B cell (primary cell): ENCODE data around the gene BEST2. TPM values are rescaled to one million over a fixed set of nuclear protein-coding genes. Genes with fewer than 3 reads are reported as not detected.

Experiments
- ATAC-seq: fragments of 200-7000 bp; cut with Tn5 transposase; one replicate; pipeline ENCODE4 v1.10.0; 2021; ENCODE audit warnings: low read depth, mild to moderate bottlenecking, moderate number of reproducible peaks, moderate library complexity
- CTCF ChIA-PET: fragments of 350-600 bp; sonication (Branson Sonifier 250); formaldehyde crosslinking; loops from one replicate; lab custom pipeline; 2021; ENCODE audit warnings: antibody characterized with exemption, inconsistent platforms; lab: Charles Lee
- POLR2A ChIA-PET: fragments of 350-600 bp; sonication (Branson Sonifier 250); formaldehyde crosslinking; loops from one replicate; lab custom pipeline; 2021; ENCODE audit warnings: antibody characterized with exemption; lab: Charles Lee
- DNase-seq: peaks from one replicate; pipeline ENCODE4 v3.0.0; 2013
- H2AFZ ChIP-seq: 2 replicates; pipeline ENCODE4 v1.6.1; 2012; ENCODE audit warnings: mild to moderate bottlenecking, low read depth, low read length; ENCODE audit not compliant: insufficient read depth, poor library complexity, severe bottlenecking
- H3K27ac ChIP-seq, 2 donors: 1 replicate in 1 of 2; 2 replicates in 1 of 2; pipeline ENCODE4 v1.5.1; 2012 to 2013; ENCODE audit warnings: low read length in 2 of 2, mild to moderate bottlenecking in 2 of 2, moderate library complexity in 1 of 2
- H3K27me3 ChIP-seq, 4 experiments: fragments of 200-600 bp in 1 of 4; sonication (generic) in 1 of 4; replicated peaks in 1 of 4; 1 replicate in 2 of 4; 2 replicates in 2 of 4; pipeline versions ENCODE4 v1.6.1 to v1.7.0; 2013 to 2016; ENCODE audit warnings: low read length in 3 of 4, mild to moderate bottlenecking in 2 of 4, mixed read lengths in 1 of 4, moderate library complexity in 1 of 4; ENCODE audit not compliant: insufficient read depth in 4 of 4, control insufficient read depth in 3 of 4; ENCODE audit errors: control extremely low read depth in 1 of 4
- H3K36me3 ChIP-seq, 2 experiments: replicated peaks in 1 of 2; 1 replicate in 1 of 2; 2 replicates in 1 of 2; pipeline versions ENCODE4 v1.6.1 to v1.7.1; 2013; ENCODE audit warnings: low read length in 1 of 2; ENCODE audit not compliant: insufficient read depth in 2 of 2, control insufficient read depth in 1 of 2; ENCODE audit errors: control extremely low read depth in 1 of 2, extremely low read depth in 1 of 2
- H3K4me1 ChIP-seq, 2 donors: fragments of 200-600 bp in 1 of 2; sonication (generic) in 1 of 2; 1 replicate in 1 of 2; 2 replicates in 1 of 2; pipeline versions ENCODE4 v1.5.1 to v1.6.1; 2013 to 2017; ENCODE audit warnings: low read length in 2 of 2; ENCODE audit not compliant: control insufficient read depth in 2 of 2, insufficient read depth in 2 of 2
- H3K4me2 ChIP-seq: replicated peaks from 2 replicates; pipeline ENCODE3; 2012; ENCODE audit warnings: mild to moderate bottlenecking, low read depth, low read length; ENCODE audit not compliant: poor library complexity, severe bottlenecking
- H3K4me3 ChIP-seq, 5 experiments: fragments of 200-600 bp in 1 of 5; sonication (generic) in 1 of 5; 1 replicate in 3 of 5; 2 replicates in 2 of 5; pipeline versions ENCODE4 v1.5.1 to v1.7.0; 2011 to 2016; ENCODE audit warnings: low read length in 4 of 5, mild to moderate bottlenecking in 4 of 5, low read depth in 2 of 5, control low read depth in 1 of 5, moderate library complexity in 1 of 5; ENCODE audit not compliant: insufficient read depth in 1 of 5; ENCODE audit errors: control extremely low read depth in 1 of 5, extremely low read depth in 1 of 5
- H3K79me2 ChIP-seq: fragments of 200-600 bp; sonication (generic); one replicate; pipeline ENCODE4 v1.6.0; 2016; ENCODE audit warnings: low read length; ENCODE audit not compliant: control insufficient read depth, insufficient read depth
- H3K9ac ChIP-seq: fragments of 200-600 bp; sonication (generic); 2 replicates; pipeline ENCODE4 v1.6.1; 2017; ENCODE audit warnings: mild to moderate bottlenecking, low read length, moderate library complexity
- H3K9me3 ChIP-seq, 3 donors: one replicate each; pipeline versions ENCODE4 v1.6.1 to v1.7.1; 2013; ENCODE audit warnings: low read length in 2 of 3; ENCODE audit not compliant: control insufficient read depth in 2 of 3, insufficient read depth in 1 of 3; ENCODE audit errors: control extremely low read depth in 1 of 3
- H4K20me1 ChIP-seq: 2 replicates; pipeline ENCODE4 v1.6.0; 2012; ENCODE audit warnings: mild to moderate bottlenecking, low read length; ENCODE audit not compliant: insufficient read depth, control insufficient read depth, poor library complexity, severe bottlenecking
- H3K27ac Mint-ChIP-seq: one replicate; pipeline ENCODE4 v1.8.0; 2021; ENCODE audit warnings: mixed read lengths
- H3K27me3 Mint-ChIP-seq: one replicate; pipeline ENCODE4 v1.8.0; 2021; ENCODE audit warnings: mixed read lengths
- H3K4me1 Mint-ChIP-seq: one replicate; pipeline ENCODE4 v1.8.0; 2021; ENCODE audit warnings: mixed read lengths
- H3K4me3 Mint-ChIP-seq: one replicate; pipeline ENCODE4 v1.8.0; 2021; ENCODE audit warnings: mixed read lengths
- H3K9me3 Mint-ChIP-seq: one replicate; pipeline ENCODE4 v1.8.0; 2022; ENCODE audit warnings: mixed read lengths; ENCODE audit not compliant: insufficient read depth
- EZH2 ChIP-seq: IDR thresholded peaks from 2 replicates; pipeline ENCODE4 v1.6.1; 2012; ENCODE audit warnings: borderline replicate concordance, low read depth, mild to moderate bottlenecking, moderate library complexity, low read length; ENCODE audit not compliant: insufficient read depth, poor library complexity, severe bottlenecking
- WGBS: methylation state at CpG from one replicate; pipeline ENCODE4 v1.1.5; 2013; ENCODE audit warnings: missing lambda C conversion rate; ENCODE audit not compliant: insufficient coverage; 5-methylcytosine and 5-hydroxymethylcytosine counted together
- intact Hi-C: fragments of 100-400 bp; cut with micrococcal nuclease; formaldehyde crosslinking; loops from one replicate; pipeline ENCODE4 v1.10.0; 2022
- polyA plus RNA-seq: library from polyadenylated mRNA; depleted of rRNA; stranded (reverse); fragments of >200 nt; gene quantifications from 2 replicates; pipeline ENCODE4 v1.2.3, GENCODE V29; 2012
- total RNA-seq, 2 donors: library from RNA; stranded (reverse); fragments of 120-200 nt in 1 of 2; gene quantifications; 1 replicate in 1 of 2; 2 replicates in 1 of 2; pipeline versions ENCODE4 v1.2.3 to v1.2.4, GENCODE V29; 2013 to 2022
- TF ChIP-seq, protein P1 (sequence below): fragments of 200-600 bp; IDR thresholded peaks from one replicate; pipeline ENCODE4 v1.8.0; 2022; ENCODE audit warnings: antibody characterized with exemption, mild to moderate bottlenecking

Gene BEST2
- total and polyA plus RNA-seq, 2 donors (not counting 1 experiment from before 2014, with no cell fraction given) = 0.07 TPM; not detected in 1

DNA sequence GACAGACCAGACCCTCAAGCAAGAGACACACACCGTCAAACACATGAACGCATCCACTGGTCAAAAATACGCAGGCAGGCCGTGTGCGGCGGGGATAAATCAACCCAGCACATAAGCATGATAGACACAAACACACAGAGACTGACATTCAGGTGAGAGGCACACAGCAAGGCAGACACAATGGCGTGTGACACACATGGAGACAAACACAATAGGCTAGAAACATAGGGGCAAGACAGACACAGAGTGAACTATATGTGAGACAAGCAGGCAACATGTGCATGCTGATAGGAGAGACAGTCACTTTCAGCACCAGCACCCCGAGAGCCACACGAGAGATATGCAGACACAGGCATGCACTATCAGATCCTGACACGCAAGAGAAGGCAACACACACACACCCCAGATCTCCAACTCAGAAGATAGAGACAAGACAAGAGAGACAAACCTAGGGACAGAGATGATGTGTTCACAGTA lies 32.8 kb downstream of the BEST2 start:
- Mint-ChIP-seq H3K4me3 (no peak overlapping the region), H3K27me3 (no peaks in the 10 kb centered on the region), H3K9me3 (no peaks in the 10 kb centered on the region), H3K4me1 (peaks cover 47% of the 10 kb centered on the region), H3K27ac (no peak overlapping the region)
- Histone ChIP-seq H4K20me1 (no peaks in the 10 kb centered on the region), H3K27ac (peak overlapping the region; percentile 92 to 97), H3K4me1 (peaks cover 75 to 81% of the 10 kb centered on the region in 2 donors), H2AFZ (no peak overlapping the region), H3K9me3 (no peaks in the 10 kb centered on the region), H3K27me3 (no peaks in the 10 kb centered on the region), H3K4me3 (no peak overlapping the region), H3K79me2 (no peaks in the 10 kb centered on the region), H3K4me2 (peak overlapping the region; percentile 96), H3K36me3 (no peaks in the 10 kb centered on the region), H3K9ac (no peak overlapping the region)
- intact Hi-C loops = no loop called here
- CTCF ChIA-PET = interaction anchor here (1.0 to 27.9 kb wide), 2 partner anchors 15 to 24 kb away, joined by 3 to 1147 read pairs; partner anchors contain the start of genes JUNB, PRDX2, RNASEH2A and THSD8
- TF ChIP-seq EZH2 = no peak
- TF ChIP-seq, protein P1, sequence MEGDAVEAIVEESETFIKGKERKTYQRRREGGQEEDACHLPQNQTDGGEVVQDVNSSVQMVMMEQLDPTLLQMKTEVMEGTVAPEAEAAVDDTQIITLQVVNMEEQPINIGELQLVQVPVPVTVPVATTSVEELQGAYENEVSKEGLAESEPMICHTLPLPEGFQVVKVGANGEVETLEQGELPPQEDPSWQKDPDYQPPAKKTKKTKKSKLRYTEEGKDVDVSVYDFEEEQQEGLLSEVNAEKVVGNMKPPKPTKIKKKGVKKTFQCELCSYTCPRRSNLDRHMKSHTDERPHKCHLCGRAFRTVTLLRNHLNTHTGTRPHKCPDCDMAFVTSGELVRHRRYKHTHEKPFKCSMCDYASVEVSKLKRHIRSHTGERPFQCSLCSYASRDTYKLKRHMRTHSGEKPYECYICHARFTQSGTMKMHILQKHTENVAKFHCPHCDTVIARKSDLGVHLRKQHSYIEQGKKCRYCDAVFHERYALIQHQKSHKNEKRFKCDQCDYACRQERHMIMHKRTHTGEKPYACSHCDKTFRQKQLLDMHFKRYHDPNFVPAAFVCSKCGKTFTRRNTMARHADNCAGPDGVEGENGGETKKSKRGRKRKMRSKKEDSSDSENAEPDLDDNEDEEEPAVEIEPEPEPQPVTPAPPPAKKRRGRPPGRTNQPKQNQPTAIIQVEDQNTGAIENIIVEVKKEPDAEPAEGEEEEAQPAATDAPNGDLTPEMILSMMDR = no peak
- POLR2A ChIA-PET = interaction anchor here (4.9 kb wide), 1 partner anchor 9 kb away, joined by 118 read pairs; the partner anchor contains the start of gene JUNB
- DNase-seq (no peak), ATAC-seq (no peak)
- WGBS = 82% methylated on average over 9 of the region's 10 CpGs

DNA sequence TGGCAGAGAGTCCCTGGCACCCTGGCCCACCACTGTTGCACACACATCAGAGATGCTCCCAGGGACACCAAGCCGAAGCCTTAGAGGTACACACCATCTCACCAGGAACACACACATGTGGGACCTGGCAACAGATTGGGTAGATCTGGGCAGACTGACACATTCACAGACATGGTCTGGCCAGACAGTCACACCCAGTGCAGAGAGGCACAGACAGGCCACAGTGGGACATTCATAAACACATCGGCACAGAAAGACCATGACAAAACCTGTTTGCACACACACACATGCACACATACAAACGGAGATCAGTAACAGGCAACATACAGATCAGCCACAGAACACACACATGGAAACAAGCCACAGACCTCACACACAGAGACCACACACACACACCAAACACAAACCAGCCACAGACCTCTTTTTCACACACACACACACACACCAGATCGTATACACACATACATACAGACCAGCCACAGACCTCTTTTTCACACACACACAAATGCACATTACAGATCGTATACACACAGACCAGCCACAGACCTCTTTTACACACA lies 33.4 kb downstream of the BEST2 start:
- no peak for ATAC-seq
- H3K27ac ChIP-seq = peak overlapping the region; percentile 92 to 97
- intact Hi-C loops = loop anchor here (5.0 kb wide), 1 partner anchor 1203 kb away; no protein-coding TSS in a partner anchor
- H3K4me2 ChIP-seq = peak overlapping the region; percentile 96
- POLR2A ChIA-PET = interaction anchor here (4.9 kb wide), 1 partner anchor 8 kb away, joined by 118 read pairs; the partner anchor contains the start of gene JUNB
- H2AFZ ChIP-seq = no peak overlapping the region
- CTCF ChIA-PET = interaction anchor here (3.9 to 5.0 kb wide), 2 partner anchors 8 to 11 kb away, joined by 28 to 65 read pairs; no protein-coding TSS in a partner anchor
- H3K36me3 ChIP-seq = no peaks in the 10 kb centered on the region
- Mint-ChIP-seq H3K27ac (no peak overlapping the region), H3K9me3 (no peaks in the 10 kb centered on the region), H3K27me3 (no peaks in the 10 kb centered on the region), H3K4me1 (peaks cover 42% of the 10 kb centered on the region), H3K4me3 (no peak overlapping the region)
- peak; percentile 67 for DNase-seq
- peaks cover 75 to 80% of the 10 kb centered on the region in 2 donors for H3K4me1 ChIP-seq
- no peak overlapping the region for H3K4me3 ChIP-seq
- H3K9ac ChIP-seq = no peak overlapping the region
- TF ChIP-seq EZH2 = no peak
- TF ChIP-seq, protein P1 = no peak
- no peaks in the 10 kb centered on the region for H3K79me2 ChIP-seq
- no peaks in the 10 kb centered on the region for H3K9me3 ChIP-seq
- 58% methylated on average over 5 of the region's 5 CpGs for WGBS
- H4K20me1 ChIP-seq = no peaks in the 10 kb centered on the region
- no peaks in the 10 kb centered on the region for H3K27me3 ChIP-seq
